Measurements from ENCODE around the gene TMPRSS11D. TPM values are rescaled to one million over a fixed set of nuclear protein-coding genes. Genes with fewer than 3 reads are reported as not detected.

Gene TMPRSS11D
- total RNA-seq, 1 experiment from 2014 or later: not detected

DNA sequence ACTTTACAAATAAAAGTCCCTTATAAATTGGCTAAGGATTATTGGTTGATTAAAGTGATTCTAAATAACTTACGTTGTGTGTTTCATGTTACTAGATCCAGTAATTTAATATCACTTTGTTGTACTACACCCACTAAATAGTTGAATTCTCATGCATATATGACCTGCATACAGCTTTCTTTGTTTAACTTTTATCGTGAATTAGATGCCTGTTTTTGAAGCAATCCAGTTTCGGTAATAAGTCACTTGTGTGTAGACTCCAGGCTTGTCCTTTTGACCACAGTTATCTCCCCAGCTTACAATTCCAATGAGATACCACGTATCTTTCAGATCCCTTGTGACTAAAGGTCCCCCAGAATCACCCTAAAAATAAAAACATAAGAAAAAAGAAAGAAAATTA, 27.3 kb upstream of the TMPRSS11D start:
- no peak overlapping the region for H3K14ac ChIP-seq (ENCODE audit: insufficient read depth, low read length)
- WGBS (ENCODE audit: extremely low coverage, insufficient read length, low lambda C conversion rate): no CpG with 5 or more reads among the region's 4 CpGs
- Mint-ChIP-seq H3K4me3 (no peak overlapping the region), H3K27ac (no peak overlapping the region), H3K9me3 (no peaks in the 10 kb centered on the region), H3K27me3 (ENCODE audit: low read depth) (no peaks in the 10 kb centered on the region), H3K4me1 (no peaks in the 10 kb centered on the region), H3K36me3 (ENCODE audit: insufficient read depth in 1 of 3, low read depth in 3 of 3) (no peaks in the 10 kb centered on the region)
- H3K79me1 ChIP-seq (ENCODE audit: insufficient read depth, low read depth, low read length, poor library complexity, severe bottlenecking): no peaks in the 10 kb centered on the region
- no peak overlapping the region for H3K56ac ChIP-seq (ENCODE audit: insufficient read length, low read depth, low read length)
- no peak for DNase-seq
- H2BK20ac ChIP-seq (ENCODE audit: low read depth, low read length, poor library complexity, severe bottlenecking): no peak overlapping the region
- H2BK12ac ChIP-seq (ENCODE audit: insufficient read length, low read depth, low read length): no peak overlapping the region
- no peaks in the 10 kb centered on the region for H3K79me2 ChIP-seq (ENCODE audit: insufficient read depth, low read length)
- no peak overlapping the region for H3K4me2 ChIP-seq (ENCODE audit: insufficient read depth, insufficient read length, low read length)
- H2BK15ac ChIP-seq (ENCODE audit: low read depth, low read length): no peak overlapping the region
- no peaks in the 10 kb centered on the region for H3K23me2 ChIP-seq (ENCODE audit: insufficient read length, low read depth, low read length, poor library complexity, severe bottlenecking)
- no peaks in the 10 kb centered on the region for H3K4me1 ChIP-seq (ENCODE audit: insufficient read depth, low read length)
- no peak overlapping the region for H3K18ac ChIP-seq (ENCODE audit: insufficient read length, low read depth, low read length)
- TF ChIP-seq, protein P1, sequence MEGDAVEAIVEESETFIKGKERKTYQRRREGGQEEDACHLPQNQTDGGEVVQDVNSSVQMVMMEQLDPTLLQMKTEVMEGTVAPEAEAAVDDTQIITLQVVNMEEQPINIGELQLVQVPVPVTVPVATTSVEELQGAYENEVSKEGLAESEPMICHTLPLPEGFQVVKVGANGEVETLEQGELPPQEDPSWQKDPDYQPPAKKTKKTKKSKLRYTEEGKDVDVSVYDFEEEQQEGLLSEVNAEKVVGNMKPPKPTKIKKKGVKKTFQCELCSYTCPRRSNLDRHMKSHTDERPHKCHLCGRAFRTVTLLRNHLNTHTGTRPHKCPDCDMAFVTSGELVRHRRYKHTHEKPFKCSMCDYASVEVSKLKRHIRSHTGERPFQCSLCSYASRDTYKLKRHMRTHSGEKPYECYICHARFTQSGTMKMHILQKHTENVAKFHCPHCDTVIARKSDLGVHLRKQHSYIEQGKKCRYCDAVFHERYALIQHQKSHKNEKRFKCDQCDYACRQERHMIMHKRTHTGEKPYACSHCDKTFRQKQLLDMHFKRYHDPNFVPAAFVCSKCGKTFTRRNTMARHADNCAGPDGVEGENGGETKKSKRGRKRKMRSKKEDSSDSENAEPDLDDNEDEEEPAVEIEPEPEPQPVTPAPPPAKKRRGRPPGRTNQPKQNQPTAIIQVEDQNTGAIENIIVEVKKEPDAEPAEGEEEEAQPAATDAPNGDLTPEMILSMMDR (conservative IDR thresholded peaks at IDR 0.05): no peak
- H3K9me3 ChIP-seq (ENCODE audit: control insufficient read depth, low read depth, low read length): no peaks in the 10 kb centered on the region
- no peak overlapping the region for H2AFZ ChIP-seq (ENCODE audit: low read length)
- no peak overlapping the region for H3K27ac ChIP-seq (ENCODE audit: insufficient read length, low read depth, low read length)
- H3K27me3 ChIP-seq (ENCODE audit: insufficient read depth, low read length): no peaks in the 10 kb centered on the region
- H3K4ac ChIP-seq (ENCODE audit: low read depth, low read length): no peak overlapping the region
- H2AK5ac ChIP-seq (ENCODE audit: insufficient read length, low read length): no peak overlapping the region
- no peak overlapping the region for H3K23ac ChIP-seq (ENCODE audit: insufficient read length, low read depth, low read length)
- no peaks in the 10 kb centered on the region for H4K20me1 ChIP-seq (ENCODE audit: control insufficient read depth, insufficient read depth, insufficient read length)
- H4K8ac ChIP-seq (replicated peaks; ENCODE audit: insufficient read length, low read depth, low read length): no peak overlapping the region
- no peak overlapping the region for H4K91ac ChIP-seq (ENCODE audit: insufficient read length, low read depth, low read length)
- H2BK120ac ChIP-seq (ENCODE audit: low read depth, low read length, poor library complexity, severe bottlenecking): no peak overlapping the region
- H4K5ac ChIP-seq (ENCODE audit: insufficient read length, low read depth, low read length): no peak overlapping the region
- H2BK5ac ChIP-seq (ENCODE audit: insufficient read length, low read length): no peak overlapping the region
- no peak overlapping the region for H3T11ph ChIP-seq (ENCODE audit: low read length)
- no peak overlapping the region for H3K9ac ChIP-seq (ENCODE audit: extremely low read depth, insufficient read length, low read length)

Measured in H9 (cell line).